Upper lobe of left lung (tissue), 6 donors: ENCODE data around the gene FUT8. TPM values are rescaled to one million over a fixed set of nuclear protein-coding genes. Genes with fewer than 3 reads are reported as not detected.

Experiments
- ATAC-seq, 2 donors: fragments of 200-7000 bp; cut with Tn5 transposase; one replicate each; pipeline ENCODE4 v1.9.1; 2022; ENCODE audit warnings: mild to moderate bottlenecking in 2 of 2, moderate library complexity in 2 of 2; ENCODE audit not compliant: low FRiP score in 2 of 2
- DNase-seq, 2 donors: peaks; one replicate each; pipeline ENCODE4 v3.0.0-alpha.2; 2019 to 2020
- H3K27ac ChIP-seq, 4 donors: fragments of 200-600 bp; sonication (generic); one replicate each; pipeline ENCODE4 v1.5.1; 2016 to 2019
- H3K27me3 ChIP-seq, 4 donors: fragments of 200-600 bp; sonication (generic); one replicate each; pipeline ENCODE4 v1.5.1; 2017 to 2019
- H3K36me3 ChIP-seq, 4 donors: fragments of 200-600 bp; sonication (generic); one replicate each; pipeline ENCODE4 v1.5.1; 2016 to 2019
- H3K4me1 ChIP-seq, 4 donors: fragments of 200-600 bp; sonication (generic); one replicate each; pipeline ENCODE4 v1.5.1; 2018 to 2019
- H3K4me3 ChIP-seq, 4 donors: fragments of 200-600 bp; sonication (generic); one replicate each; pipeline ENCODE4 v1.5.1; 2017 to 2019; ENCODE audit warnings: mild to moderate bottlenecking in 2 of 4, moderate library complexity in 1 of 4
- H3K9me3 ChIP-seq, 4 donors: fragments of 200-600 bp; sonication (generic); one replicate each; pipeline ENCODE4 v1.5.1; 2018 to 2019
- CTCF ChIP-seq, 6 experiments: fragments of 450-650 bp in 4 of 6; fragments of 200-600 bp in 2 of 6; sonication (generic) in 2 of 6; IDR thresholded peaks; one replicate each; pipeline ENCODE4 v1.5.1; 2016 to 2019; ENCODE audit warnings: antibody characterized with exemption in 6 of 6
- EP300 ChIP-seq, 4 donors: sonication (generic); formaldehyde crosslinking; IDR thresholded peaks; one replicate each; pipeline ENCODE4 v1.5.1; 2017; ENCODE audit warnings: antibody characterized with exemption in 4 of 4, control low read depth in 2 of 4
- POLR2A ChIP-seq, 4 donors: fragments of 450-650 bp; IDR thresholded peaks; one replicate each; pipeline ENCODE4 v1.5.1; 2016 to 2017; ENCODE audit warnings: antibody characterized with exemption in 4 of 4, mild to moderate bottlenecking in 2 of 4
- POLR2AphosphoS5 ChIP-seq, 2 donors: sonication (generic); formaldehyde crosslinking; IDR thresholded peaks; one replicate each; pipeline ENCODE4 v1.5.1; 2017; ENCODE audit warnings: antibody characterized with exemption in 2 of 2
- WGBS, 2 donors: methylation state at CpG; one replicate each; pipeline ENCODE4 v1.1.5; 2017 to 2018; 5-methylcytosine and 5-hydroxymethylcytosine counted together
- total RNA-seq, 6 donors: library from RNA; depleted of rRNA in 4 of 6; stranded (reverse); fragments of >200 nt in 4 of 6; gene quantifications; one replicate each; pipeline versions ENCODE4 v1.1.0 to v1.2.1, GENCODE V29; 2016 to 2021
- donor health status: DM: no; HTN: no; CAD: no; lungs with moderate emphysema.
- donor health status: DM: no; HTN: yes; CAD: no; lungs with severe emphysema.

Gene FUT8
- total RNA-seq, 6 donors from 2014 or later: 17.3 to 38.8 (median 29.1) TPM

GRCh38 chr14:65387171-65387570, 25.4 kb upstream of the FUT8 start:
- no peak for ATAC-seq
- no peak for DNase-seq
- 86 to 88% methylated on average over 6 of the region's 6 CpGs for WGBS, 2 donors
- Histone ChIP-seq H3K27me3 (no peaks in the 10 kb centered on the region), H3K4me3 (no peak overlapping the region), H3K36me3 (no peaks in the 10 kb centered on the region), H3K4me1 (no peaks in the 10 kb centered on the region), H3K9me3 (no peaks in the 10 kb centered on the region), H3K27ac (no peak overlapping the region)
- no peak for TF ChIP-seq EP300 (IDR thresholded peaks at IDR 0.05)
- TF ChIP-seq CTCF (IDR thresholded peaks at IDR 0.05): no peak
- no peak for TF ChIP-seq POLR2A (IDR thresholded peaks at IDR 0.05)
- TF ChIP-seq POLR2AphosphoS5 (IDR thresholded peaks at IDR 0.05): no peak

GRCh38 chr14:65387628-65388027, 24.9 kb upstream of the FUT8 start:
- ATAC-seq (no peak), DNase-seq (no peak)
- Histone ChIP-seq H3K4me1 (no peaks in the 10 kb centered on the region), H3K27ac (no peak overlapping the region), H3K36me3 (no peaks in the 10 kb centered on the region), H3K27me3 (no peaks in the 10 kb centered on the region), H3K4me3 (no peak overlapping the region), H3K9me3 (no peaks in the 10 kb centered on the region)
- 92 to 96% methylated on average over 1 of the region's 1 CpG for WGBS, 2 donors
- no peak for TF ChIP-seq CTCF (IDR thresholded peaks at IDR 0.05)

GRCh38 chr14:65392296-65392695, 20.2 kb upstream of the FUT8 start:
- ATAC-seq (no peak), DNase-seq (no peak)
- Histone ChIP-seq H3K4me3 (no peak overlapping the region), H3K27ac (no peak overlapping the region), H3K27me3 (no peaks in the 10 kb centered on the region), H3K9me3 (peaks cover 5 to 16% (median 9%) of the 10 kb centered on the region in 4 donors), H3K4me1 (no peaks in the 10 kb centered on the region), H3K36me3 (no peaks in the 10 kb centered on the region)
- TF ChIP-seq EP300 (IDR thresholded peaks at IDR 0.05) (no peak), POLR2AphosphoS5 (IDR thresholded peaks at IDR 0.05) (no peak), POLR2A (IDR thresholded peaks at IDR 0.05) (no peak)
- 52 to 69% methylated on average over 4 of the region's 4 CpGs for WGBS, 2 donors

- Histone ChIP-seq H3K9me3 (peaks cover 5 to 16% (median 9%) of the 10 kb centered on the region in 4 donors), H3K4me1 (no peaks in the 10 kb centered on the region), H3K36me3 (no peaks in the 10 kb centered on the region), H3K4me3 (no peak overlapping the region), H3K27me3 (no peaks in the 10 kb centered on the region), H3K27ac (no peak overlapping the region)
- ATAC-seq: no peak
- TF ChIP-seq CTCF (IDR thresholded peaks at IDR 0.05) (no peak), EP300 (IDR thresholded peaks at IDR 0.05) (no peak), POLR2AphosphoS5 (IDR thresholded peaks at IDR 0.05) (no peak), POLR2A (IDR thresholded peaks at IDR 0.05) (no peak)
- 71 to 80% methylated on average over 5 of the region's 5 CpGs for WGBS, 2 donors
- DNase-seq: no peak
Measured at GRCh38 chr14:65396082-65396910, 16.2 kb upstream of the FUT8 start.

GRCh38 chr14:65403231-65403630, 9.3 kb upstream of the FUT8 start:
- DNase-seq (no peak), ATAC-seq (no peak)
- H3K4me3 ChIP-seq: no peak overlapping the region
- H3K27ac ChIP-seq: no peak overlapping the region
- no peaks in the 10 kb centered on the region for H3K36me3 ChIP-seq
- H3K27me3 ChIP-seq: no peaks in the 10 kb centered on the region
- TF ChIP-seq POLR2AphosphoS5 (IDR thresholded peaks at IDR 0.05): no peak
- no peak for TF ChIP-seq POLR2A (IDR thresholded peaks at IDR 0.05)
- no peak for TF ChIP-seq CTCF (IDR thresholded peaks at IDR 0.05)
- no peak for TF ChIP-seq EP300 (IDR thresholded peaks at IDR 0.05)
- no peaks in the 10 kb centered on the region for H3K9me3 ChIP-seq
- no peaks in the 10 kb centered on the region for H3K4me1 ChIP-seq
